Left renal pelvis (tissue), 4 donors: ENCODE data around the gene KCTD17. TPM values are rescaled to one million over a fixed set of nuclear protein-coding genes. Genes with fewer than 3 reads are reported as not detected.
"Not testable (repeated sequence)": the region's sequence is repeated elsewhere in the genome, so short reads cannot be mapped to it uniquely, and the experiment has no call there.

ENCODE experiments used
- DNase-seq, 4 donors: peaks; one replicate each; pipeline ENCODE4 v3.0.0-alpha.2; 2013; ENCODE audit warnings: low read depth in 4 of 4, low spot score in 3 of 4
- polyA plus RNA-seq, 4 donors: library from polyadenylated mRNA; unstranded; fragments of 120-200 nt; gene quantifications; one replicate each; pipeline ENCODE4 v1.2.1, GENCODE V29; 2013; ENCODE audit not compliant: insufficient read length in 4 of 4

The KCTD17 gene
- polyA plus RNA-seq, 4 donors: 24.7 to 33.6 (median 25.4) TPM

DNA sequence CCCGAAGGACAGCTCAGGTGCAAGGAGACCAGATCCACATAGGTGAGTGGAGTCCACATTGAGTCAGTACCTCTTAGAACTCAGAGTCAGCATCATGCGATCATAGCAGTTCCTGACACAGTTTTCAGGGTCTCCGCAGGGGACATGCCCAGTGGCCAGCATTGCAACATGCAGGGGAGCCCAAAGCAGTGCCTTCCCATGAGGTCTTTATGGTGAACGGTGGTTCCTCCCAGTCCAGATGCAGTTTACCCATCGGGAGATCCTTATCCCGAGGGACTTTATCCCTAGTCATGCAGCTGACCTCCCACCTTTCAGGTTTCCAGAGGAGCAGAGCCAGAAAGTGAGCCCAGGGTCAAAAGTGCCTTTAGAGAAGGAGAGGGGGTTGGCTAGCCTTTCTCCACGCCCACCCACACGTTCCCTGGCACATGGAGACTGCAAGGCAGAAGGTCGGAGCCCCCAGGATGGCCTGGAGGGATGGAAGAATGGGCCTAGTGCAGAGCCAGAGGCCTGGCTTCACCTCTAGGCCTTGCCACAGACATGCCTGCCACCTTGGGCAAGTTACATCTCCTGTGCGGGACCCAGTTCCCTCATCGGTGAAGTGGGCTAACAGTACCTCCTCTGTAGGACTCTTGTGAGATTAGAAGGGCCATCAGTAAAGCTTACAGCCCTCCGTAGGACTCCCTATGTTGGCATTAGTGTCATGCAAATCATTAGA, 6.4 kb downstream of the KCTD17 start:
- no peak for DNase-seq

DNA sequence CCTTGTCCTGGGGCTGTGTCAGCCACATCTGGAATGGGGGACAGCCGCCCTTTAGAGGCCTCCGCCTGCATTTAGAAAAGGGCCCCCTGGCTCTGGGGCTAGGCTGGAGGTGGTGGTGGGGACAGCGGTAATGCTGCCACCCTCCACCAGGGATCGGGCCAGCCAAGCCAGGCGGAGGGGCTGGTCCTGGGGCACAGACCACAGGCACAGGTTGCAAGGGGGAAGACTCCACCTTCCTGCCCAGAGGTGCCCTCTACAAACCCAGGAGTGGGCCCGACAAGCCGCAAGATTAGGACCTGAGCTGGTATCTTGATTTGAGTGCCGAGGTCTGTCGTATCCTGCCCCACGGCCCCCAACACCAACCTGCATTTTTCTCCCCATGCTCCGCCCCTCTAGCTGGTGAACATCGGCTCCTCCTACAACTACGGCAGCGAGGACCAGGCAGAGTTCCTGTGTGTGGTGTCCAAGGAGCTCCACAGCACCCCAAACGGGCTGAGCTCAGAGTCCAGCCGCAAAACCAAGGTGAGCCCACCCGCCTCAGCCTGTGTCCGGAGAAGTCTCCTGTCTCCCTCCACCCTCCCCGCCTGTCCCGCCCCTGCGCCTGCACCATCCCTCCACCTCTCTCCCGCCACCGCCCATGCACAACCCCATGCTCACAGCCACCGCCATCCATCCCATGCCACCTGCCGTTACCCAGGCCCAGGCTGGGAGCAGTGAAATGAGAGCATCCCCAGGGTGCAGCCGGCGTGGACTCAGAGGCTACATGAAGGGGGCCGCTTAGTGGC, 7.6 kb downstream of the KCTD17 start:
- DNase-seq: no peak

GRCh38 chr22:37059876-37060449, 8.4 kb downstream of the KCTD17 start:
- DNase-seq: no peak

GRCh38 chr22:37060801-37061610, 9.5 kb downstream of the KCTD17 start:
- DNase-seq: no peak

DNA sequence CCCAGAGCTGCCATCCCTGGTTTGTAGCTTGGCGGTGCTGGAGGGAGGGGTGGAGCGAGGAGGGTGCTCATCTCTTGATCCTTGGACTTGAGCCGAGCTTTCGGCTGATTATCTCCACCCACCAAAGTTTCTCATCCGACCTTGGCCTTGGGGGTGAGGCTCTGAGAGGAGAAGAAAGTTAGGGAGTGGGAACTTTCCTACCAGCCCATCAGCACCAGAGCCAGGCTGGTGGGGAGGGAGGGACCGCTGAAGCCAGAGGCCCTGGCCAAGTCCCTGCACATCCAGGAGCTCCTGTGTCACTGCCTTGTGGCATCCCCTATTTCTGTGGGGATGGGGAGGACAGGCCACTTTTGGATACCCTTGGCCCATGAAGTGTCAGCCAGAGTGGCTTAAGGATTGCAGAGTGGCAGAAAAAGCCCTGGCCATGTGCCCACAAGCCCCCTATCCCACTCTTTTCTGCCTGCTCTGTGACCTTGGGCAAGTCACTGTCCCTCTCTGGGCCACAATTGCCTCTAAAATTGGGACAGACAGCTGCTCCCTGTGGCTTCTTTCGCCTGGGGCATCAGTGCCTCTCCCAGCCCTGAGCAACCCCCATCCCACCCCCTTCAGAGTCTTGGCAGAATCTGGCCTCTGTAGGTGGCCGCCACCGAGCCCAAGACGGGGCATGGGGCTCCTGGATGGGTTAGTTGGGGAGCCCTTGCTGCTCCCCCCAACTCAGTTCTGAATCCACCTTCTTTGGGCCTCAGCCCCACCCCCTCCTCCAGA, 10.3 kb downstream of the KCTD17 start:
- DNase-seq: no peak

DNA sequence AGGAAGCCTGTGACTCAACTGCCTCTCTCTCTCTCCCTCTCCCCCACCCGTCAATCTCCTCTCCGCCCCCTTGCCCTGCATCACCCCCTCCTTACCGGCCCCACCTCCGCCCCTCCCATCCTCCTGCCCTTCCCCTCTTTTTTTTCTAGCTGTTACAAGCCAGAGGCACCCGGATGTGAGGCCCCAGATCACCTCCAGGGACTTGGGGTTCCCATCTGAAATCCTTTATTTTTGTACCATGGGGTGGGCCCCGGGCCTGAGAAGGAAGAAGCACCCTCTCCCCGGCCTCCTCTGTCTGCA, 10.8 kb downstream of the KCTD17 start:
- DNase-seq: no peak

DNA sequence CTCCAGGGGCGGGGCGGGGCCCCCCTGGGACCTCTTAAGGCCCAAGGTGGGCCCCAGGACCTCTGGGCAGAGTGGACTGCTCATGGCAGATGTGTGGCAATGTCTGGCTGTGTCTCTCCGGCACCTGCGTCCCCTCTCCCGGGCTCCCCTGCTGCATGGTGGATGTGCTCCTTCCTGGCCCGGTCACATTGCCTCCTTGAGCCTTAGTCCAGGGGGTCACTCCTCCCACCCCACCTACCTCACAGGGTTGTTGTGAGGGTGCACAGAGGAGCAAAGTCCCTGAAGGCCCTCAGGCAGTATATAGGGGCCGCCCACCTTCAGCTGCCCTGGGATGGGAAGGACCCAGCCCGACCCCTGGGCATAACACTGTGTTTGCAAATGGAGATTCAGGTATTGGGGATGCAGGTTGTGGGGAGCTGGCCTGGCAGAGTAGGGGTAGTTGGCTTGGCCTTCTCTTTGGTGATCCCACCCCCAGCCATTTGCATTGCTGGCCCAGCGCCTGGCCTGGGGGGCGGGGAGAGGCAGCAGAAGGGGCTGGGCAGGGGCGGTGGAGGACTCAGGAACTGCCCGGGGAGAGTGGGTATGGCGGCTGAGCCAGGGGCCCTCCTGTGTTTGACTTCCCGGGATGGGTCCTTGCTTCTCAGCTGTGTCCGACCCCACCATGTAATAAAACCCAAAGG, 11.3 kb downstream of the KCTD17 start:
- DNase-seq: no peak

- no peak for DNase-seq
Measured at GRCh38 chr22:37063431-37064420, 12.2 kb downstream of the KCTD17 start.

- no peak for DNase-seq
Measured at GRCh38 chr22:37064553-37064952, 13.0 kb downstream of the KCTD17 start.

- DNase-seq: no peak
Measured at GRCh38 chr22:37065180-37065579, 13.6 kb downstream of the KCTD17 start.

- no peak for DNase-seq
Measured at GRCh38 chr22:37065961-37066360, 14.4 kb downstream of the KCTD17 start.

DNA sequence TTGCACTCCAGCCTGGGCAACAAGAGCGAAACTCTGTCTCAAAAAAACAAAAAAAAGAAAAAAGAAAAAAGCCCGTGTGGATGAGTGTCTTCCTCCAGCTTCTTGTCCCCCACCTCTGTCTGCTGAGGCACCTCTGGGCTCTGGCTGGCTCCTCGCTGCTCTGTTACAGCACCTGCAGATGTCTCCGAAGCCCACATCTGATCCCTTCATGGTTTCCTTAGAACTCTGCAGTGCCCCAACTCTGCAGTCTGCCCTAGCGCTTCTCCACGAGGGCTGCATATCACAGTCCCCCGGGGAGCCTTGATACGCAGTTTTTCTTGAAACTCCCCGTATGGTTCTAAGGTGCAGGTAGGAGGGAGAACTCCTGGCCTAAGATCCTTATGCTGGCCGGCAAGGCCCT, 15.9 kb downstream of the KCTD17 start:
- no peak for DNase-seq

DNA sequence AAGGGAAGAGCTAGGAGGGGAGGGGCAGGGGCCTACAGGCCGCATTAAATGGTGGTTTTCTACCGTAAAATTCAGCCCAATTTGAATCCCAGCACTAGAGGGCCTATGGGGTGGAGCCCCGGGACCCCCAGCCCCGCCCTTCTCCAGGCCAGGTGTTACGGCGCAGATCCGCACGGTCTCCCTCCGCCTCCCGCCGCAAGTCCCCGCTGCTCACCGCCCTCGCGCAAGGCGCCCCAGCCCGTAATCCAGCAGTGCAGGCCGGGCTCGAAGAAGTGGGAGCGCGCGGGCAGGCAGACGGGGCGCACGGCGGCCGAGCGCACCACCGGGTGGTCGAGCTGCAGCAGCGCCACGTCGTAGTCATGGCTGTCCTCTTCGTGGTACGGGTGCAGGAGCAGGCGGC, 17.3 kb downstream of the KCTD17 start:
- DNase-seq: no peak

- no peak for DNase-seq
Measured at GRCh38 chr22:37069319-37069718, 17.8 kb downstream of the KCTD17 start.

DNA sequence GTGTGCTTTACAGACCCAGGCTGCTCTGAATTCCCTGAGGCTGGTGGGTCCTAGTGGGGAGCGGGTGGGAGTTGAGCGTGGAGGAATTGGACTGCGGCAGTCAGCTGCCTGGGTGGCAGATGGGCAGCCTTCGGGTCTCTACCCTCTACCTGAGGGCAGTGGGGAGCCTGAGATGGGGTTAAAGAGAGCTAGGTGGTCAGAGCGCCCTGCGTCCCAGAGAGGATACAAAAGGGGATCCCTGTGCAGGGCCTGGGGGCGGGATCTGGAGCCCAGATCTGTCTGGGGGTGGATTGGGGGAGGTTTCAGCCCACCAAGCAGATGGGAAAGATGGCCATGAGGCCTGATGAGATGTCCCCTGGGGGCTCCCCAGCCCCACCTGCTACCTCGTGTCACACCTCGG, 18.2 kb downstream of the KCTD17 start:
- DNase-seq: no peak

- DNase-seq: no peak
Measured at GRCh38 chr22:37070334-37070733, 18.8 kb downstream of the KCTD17 start.

DNA sequence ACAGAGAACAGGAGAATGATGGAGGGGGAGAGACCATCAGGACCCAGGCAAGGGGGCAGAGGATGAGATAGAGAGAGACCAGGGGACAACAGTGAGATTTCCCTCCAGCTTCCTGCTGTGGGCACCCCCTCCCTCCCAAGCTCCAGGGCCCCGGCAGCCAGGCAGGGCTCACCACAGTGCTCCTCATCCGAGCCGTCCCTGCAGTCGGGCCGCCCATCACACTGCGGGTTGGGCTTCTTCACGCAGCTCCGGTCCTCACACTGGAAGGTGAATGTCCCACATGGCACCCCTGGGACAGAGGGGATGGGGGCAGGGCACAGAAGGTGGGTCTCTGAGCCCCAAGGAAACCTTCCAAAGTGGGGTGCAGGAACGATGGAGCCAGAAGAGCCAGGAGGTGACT, 19.2 kb downstream of the KCTD17 start:
- no peak for DNase-seq

- not testable (repeated sequence) for DNase-seq
Measured at GRCh38 chr22:37071850-37072592, 20.5 kb downstream of the KCTD17 start.
